SK-N-SH (cell line): ENCODE data around the gene AK2. TPM values are rescaled to one million over a fixed set of nuclear protein-coding genes. Genes with fewer than 3 reads are reported as not detected.

Experiments used
- CHD2 ChIP-seq: fragments of 150-350 bp; IDR thresholded peaks from 2 replicates; pipeline ENCODE4 v1.6.1; 2018; ENCODE audit warnings: low read length; ENCODE audit not compliant: partially characterized antibody
- EP300 ChIP-seq, 2 experiments: IDR thresholded peaks; 2 replicates each; pipeline versions ENCODE4 v1.4.0 to v1.6.1; 2012; ENCODE audit warnings: borderline replicate concordance in 1 of 2, low read depth in 1 of 2, low read length in 1 of 2
- FOSL2 ChIP-seq: IDR thresholded peaks from 2 replicates; pipeline ENCODE4 v1.4.0; 2012; ENCODE audit warnings: low read depth, mild to moderate bottlenecking, moderate library complexity, borderline replicate concordance
- FOXJ3 ChIP-seq: sonication (generic); formaldehyde crosslinking; IDR thresholded peaks from 2 replicates; pipeline ENCODE4 v1.5.1; 2020; ENCODE audit warnings: mild to moderate bottlenecking, missing genetic modification reagents
- JUND ChIP-seq: IDR thresholded peaks from 2 replicates; pipeline ENCODE4 v1.4.0; 2012
- MEF2A ChIP-seq: IDR thresholded peaks from 2 replicates; pipeline ENCODE4 v1.4.0; 2012; ENCODE audit warnings: low read depth, borderline replicate concordance
- NRF1 ChIP-seq: IDR thresholded peaks from 2 replicates; pipeline ENCODE4 v1.6.1; 2012; ENCODE audit warnings: low read depth, mild to moderate bottlenecking, low read length
- POLR2AphosphoS5 ChIP-seq: IDR thresholded peaks from 2 replicates; pipeline ENCODE4 v1.6.1; 2012; ENCODE audit warnings: low read depth, low read length
- RAD21 ChIP-seq: IDR thresholded peaks from 2 replicates; pipeline ENCODE4 v1.6.1; 2012; ENCODE audit warnings: mild to moderate bottlenecking, low read length
- SIN3A ChIP-seq: IDR thresholded peaks from 2 replicates; pipeline ENCODE4 v1.6.1; 2012; ENCODE audit warnings: low read depth, mild to moderate bottlenecking, low read length, moderate library complexity, borderline replicate concordance
- TAF1 ChIP-seq: IDR thresholded peaks from 2 replicates; pipeline ENCODE4 v1.6.1; 2012; ENCODE audit warnings: low read depth, mild to moderate bottlenecking, low read length, moderate library complexity, borderline replicate concordance
- TEAD4 ChIP-seq: IDR thresholded peaks from 2 replicates; pipeline ENCODE4 v1.4.0; 2012; ENCODE audit warnings: mild to moderate bottlenecking, borderline replicate concordance; ENCODE audit not compliant: insufficient read depth
- polyA plus RNA-seq, 3 experiments: library from polyadenylated mRNA; depleted of rRNA; stranded (reverse); fragments of >200 nt; gene quantifications; 2 replicates each; pipeline ENCODE4 v1.2.3, GENCODE V29; 2012
- TF ChIP-seq, protein P1 (sequence below): fragments of 200-600 bp; sonication (generic); IDR thresholded peaks from 2 replicates; pipeline ENCODE4 v1.6.1; 2017; ENCODE audit warnings: antibody characterized with exemption, mild to moderate bottlenecking, moderate library complexity
- TF ChIP-seq, protein P2 (sequence below): fragments of 150-350 bp; IDR thresholded peaks from 2 replicates; pipeline ENCODE4 v1.6.1; 2016; ENCODE audit warnings: mild to moderate bottlenecking, low read depth, low read length
- TF ChIP-seq, protein P3 (sequence below): IDR thresholded peaks from 2 replicates; pipeline ENCODE4 v1.6.1; 2012; ENCODE audit warnings: mild to moderate bottlenecking, low read depth, low read length, moderate library complexity

AK2 gene
- polyA plus RNA-seq, 1 of the 3 experiments (the other 2 are of a cell fraction) = 191 TPM

GRCh38 chr1:33008051-33008914 is 28.4 kb downstream of the AK2 start (continued):
- TF ChIP-seq RAD21 (no peak), TEAD4 (no peak), FOSL2 (no peak), TAF1 (no peak), SIN3A (no peak), EP300 (IDR thresholded peaks at IDR 0.05; ENCODE audit: borderline replicate concordance in 1 of 2, low read depth in 1 of 2, low read length in 1 of 2) (no peak), NRF1 (no peak), FOXJ3 (CRISPR knock-in tag) (no peak), POLR2AphosphoS5 (no peak), CHD2 (peak; percentile 16), JUND (no peak), MEF2A (no peak)
- TF ChIP-seq, protein P1, sequence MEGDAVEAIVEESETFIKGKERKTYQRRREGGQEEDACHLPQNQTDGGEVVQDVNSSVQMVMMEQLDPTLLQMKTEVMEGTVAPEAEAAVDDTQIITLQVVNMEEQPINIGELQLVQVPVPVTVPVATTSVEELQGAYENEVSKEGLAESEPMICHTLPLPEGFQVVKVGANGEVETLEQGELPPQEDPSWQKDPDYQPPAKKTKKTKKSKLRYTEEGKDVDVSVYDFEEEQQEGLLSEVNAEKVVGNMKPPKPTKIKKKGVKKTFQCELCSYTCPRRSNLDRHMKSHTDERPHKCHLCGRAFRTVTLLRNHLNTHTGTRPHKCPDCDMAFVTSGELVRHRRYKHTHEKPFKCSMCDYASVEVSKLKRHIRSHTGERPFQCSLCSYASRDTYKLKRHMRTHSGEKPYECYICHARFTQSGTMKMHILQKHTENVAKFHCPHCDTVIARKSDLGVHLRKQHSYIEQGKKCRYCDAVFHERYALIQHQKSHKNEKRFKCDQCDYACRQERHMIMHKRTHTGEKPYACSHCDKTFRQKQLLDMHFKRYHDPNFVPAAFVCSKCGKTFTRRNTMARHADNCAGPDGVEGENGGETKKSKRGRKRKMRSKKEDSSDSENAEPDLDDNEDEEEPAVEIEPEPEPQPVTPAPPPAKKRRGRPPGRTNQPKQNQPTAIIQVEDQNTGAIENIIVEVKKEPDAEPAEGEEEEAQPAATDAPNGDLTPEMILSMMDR = no peak
- TF ChIP-seq, protein P2, sequence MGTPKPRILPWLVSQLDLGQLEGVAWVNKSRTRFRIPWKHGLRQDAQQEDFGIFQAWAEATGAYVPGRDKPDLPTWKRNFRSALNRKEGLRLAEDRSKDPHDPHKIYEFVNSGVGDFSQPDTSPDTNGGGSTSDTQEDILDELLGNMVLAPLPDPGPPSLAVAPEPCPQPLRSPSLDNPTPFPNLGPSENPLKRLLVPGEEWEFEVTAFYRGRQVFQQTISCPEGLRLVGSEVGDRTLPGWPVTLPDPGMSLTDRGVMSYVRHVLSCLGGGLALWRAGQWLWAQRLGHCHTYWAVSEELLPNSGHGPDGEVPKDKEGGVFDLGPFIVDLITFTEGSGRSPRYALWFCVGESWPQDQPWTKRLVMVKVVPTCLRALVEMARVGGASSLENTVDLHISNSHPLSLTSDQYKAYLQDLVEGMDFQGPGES = no peak
- TF ChIP-seq, protein P3, sequence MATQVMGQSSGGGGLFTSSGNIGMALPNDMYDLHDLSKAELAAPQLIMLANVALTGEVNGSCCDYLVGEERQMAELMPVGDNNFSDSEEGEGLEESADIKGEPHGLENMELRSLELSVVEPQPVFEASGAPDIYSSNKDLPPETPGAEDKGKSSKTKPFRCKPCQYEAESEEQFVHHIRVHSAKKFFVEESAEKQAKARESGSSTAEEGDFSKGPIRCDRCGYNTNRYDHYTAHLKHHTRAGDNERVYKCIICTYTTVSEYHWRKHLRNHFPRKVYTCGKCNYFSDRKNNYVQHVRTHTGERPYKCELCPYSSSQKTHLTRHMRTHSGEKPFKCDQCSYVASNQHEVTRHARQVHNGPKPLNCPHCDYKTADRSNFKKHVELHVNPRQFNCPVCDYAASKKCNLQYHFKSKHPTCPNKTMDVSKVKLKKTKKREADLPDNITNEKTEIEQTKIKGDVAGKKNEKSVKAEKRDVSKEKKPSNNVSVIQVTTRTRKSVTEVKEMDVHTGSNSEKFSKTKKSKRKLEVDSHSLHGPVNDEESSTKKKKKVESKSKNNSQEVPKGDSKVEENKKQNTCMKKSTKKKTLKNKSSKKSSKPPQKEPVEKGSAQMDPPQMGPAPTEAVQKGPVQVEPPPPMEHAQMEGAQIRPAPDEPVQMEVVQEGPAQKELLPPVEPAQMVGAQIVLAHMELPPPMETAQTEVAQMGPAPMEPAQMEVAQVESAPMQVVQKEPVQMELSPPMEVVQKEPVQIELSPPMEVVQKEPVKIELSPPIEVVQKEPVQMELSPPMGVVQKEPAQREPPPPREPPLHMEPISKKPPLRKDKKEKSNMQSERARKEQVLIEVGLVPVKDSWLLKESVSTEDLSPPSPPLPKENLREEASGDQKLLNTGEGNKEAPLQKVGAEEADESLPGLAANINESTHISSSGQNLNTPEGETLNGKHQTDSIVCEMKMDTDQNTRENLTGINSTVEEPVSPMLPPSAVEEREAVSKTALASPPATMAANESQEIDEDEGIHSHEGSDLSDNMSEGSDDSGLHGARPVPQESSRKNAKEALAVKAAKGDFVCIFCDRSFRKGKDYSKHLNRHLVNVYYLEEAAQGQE = no peak
- TF ChIP-seq, all 33 proteins: peak for 3
